CD4-positive, alpha-beta T cell (primary cell): Measurements from ENCODE around the gene CACNA2D4. TPM values are rescaled to one million over a fixed set of nuclear protein-coding genes. Genes with fewer than 3 reads are reported as not detected.

ENCODE experiments used
- ATAC-seq: fragments of 200-7000 bp; cut with Tn5 transposase; one replicate; pipeline ENCODE4 v1.10.0; 2022; ENCODE audit warnings: mild to moderate bottlenecking; ENCODE audit not compliant: poor library complexity
- CTCF ChIA-PET: fragments of 350-600 bp; sonication (Branson Sonifier 250); formaldehyde crosslinking; loops from one replicate; lab custom pipeline; 2021; ENCODE audit warnings: antibody characterized with exemption, inconsistent platforms; lab: Charles Lee
- POLR2A ChIA-PET: fragments of 350-600 bp; sonication (Branson Sonifier 250); formaldehyde crosslinking; loops from one replicate; lab custom pipeline; 2021; ENCODE audit warnings: antibody characterized with exemption, inconsistent platforms; lab: Charles Lee
- DNase-seq, 14 experiments: peaks; one replicate each; pipeline ENCODE4 v3.0.0-alpha.2; 2013 to 2020; ENCODE audit warnings: mixed read lengths in 2 of 14
- H3K27ac ChIP-seq, 2 donors: one replicate each; pipeline versions ENCODE4 v1.5.1 to v1.7.0; 2013; ENCODE audit warnings: low read length in 2 of 2, low read depth in 1 of 2, mild to moderate bottlenecking in 1 of 2
- H3K27me3 ChIP-seq, 2 experiments: 1 replicate in 1 of 2; 2 replicates in 1 of 2; pipeline versions ENCODE4 v1.6.1 to v1.7.0; 2013; ENCODE audit warnings: low read length in 2 of 2, control low read depth in 1 of 2, mild to moderate bottlenecking in 1 of 2, moderate library complexity in 1 of 2; ENCODE audit not compliant: insufficient read depth in 2 of 2, control insufficient read depth in 1 of 2
- H3K36me3 ChIP-seq: one replicate; pipeline ENCODE4 v1.6.1; 2013; ENCODE audit warnings: low read length, control low read depth; ENCODE audit not compliant: insufficient read depth
- H3K4me1 ChIP-seq: one replicate; pipeline ENCODE4 v1.6.1; 2013; ENCODE audit warnings: low read length, control low read depth; ENCODE audit not compliant: insufficient read depth
- H3K4me3 ChIP-seq: one replicate; pipeline ENCODE4 v1.5.1; 2013; ENCODE audit warnings: mild to moderate bottlenecking, low read length, moderate library complexity
- H3K9me3 ChIP-seq, 2 experiments: 1 replicate in 1 of 2; 2 replicates in 1 of 2; pipeline versions ENCODE4 v1.6.1 to v1.7.0; 2013; ENCODE audit warnings: low read length in 2 of 2, mild to moderate bottlenecking in 2 of 2, control low read depth in 1 of 2, moderate library complexity in 1 of 2; ENCODE audit not compliant: control insufficient read depth in 1 of 2, insufficient read depth in 1 of 2
- H3K27ac Mint-ChIP-seq: one replicate; pipeline ENCODE4 v1.8.0; 2020; ENCODE audit warnings: mixed read lengths
- H3K27me3 Mint-ChIP-seq: one replicate; pipeline ENCODE4 v1.8.0; 2021; ENCODE audit warnings: mixed read lengths
- H3K36me3 Mint-ChIP-seq: one replicate; pipeline ENCODE4 v1.8.0; 2021; ENCODE audit warnings: low read depth, mixed read lengths
- H3K4me1 Mint-ChIP-seq: one replicate; pipeline ENCODE4 v1.8.0; 2021; ENCODE audit warnings: low read depth, mixed read lengths
- H3K4me3 Mint-ChIP-seq: one replicate; pipeline ENCODE4 v1.8.0; 2020; ENCODE audit warnings: mild to moderate bottlenecking, mixed read lengths
- H3K9me3 Mint-ChIP-seq: one replicate; pipeline ENCODE4 v1.8.0; 2020; ENCODE audit warnings: mixed read lengths
- CTCF ChIP-seq: fragments of 200-600 bp; IDR thresholded peaks from one replicate; pipeline ENCODE4 v1.8.0; 2022; ENCODE audit warnings: antibody characterized with exemption, mild to moderate bottlenecking
- intact Hi-C, 2 experiments: fragments of 100-400 bp; cut with DNase I in 1 of 2; cut with micrococcal nuclease in 1 of 2; formaldehyde crosslinking; loops; one replicate each; pipeline versions ENCODE4 v1.15.1 to v1.9.0; 2023 to 2025; cut with DNase I, micrococcal nuclease
- total RNA-seq, 174 experiments: library from RNA in 2 of 174; stranded (reverse) in 2 of 174; gene quantifications; one replicate each; pipeline ENCODE4 v1.2.3 and lab custom pipeline; 2021 to 2026

CACNA2D4 gene
- total RNA-seq, 2 experiments from 2014 or later, result 10.5 to 11.3 TPM

GRCh38 chr12:1882405-1882804 lies 36.0 kb downstream of the CACNA2D4 start:
- H3K36me3 ChIP-seq, result no peaks in the 10 kb centered on the region
- no peaks in the 10 kb centered on the region for H3K27me3 ChIP-seq
- no peaks in the 10 kb centered on the region for H3K4me1 ChIP-seq
- ChIA-PET POLR2A (no interaction called here), CTCF (no interaction called here)
- no peak overlapping the region for H3K27ac Mint-ChIP-seq
- H3K27me3 Mint-ChIP-seq, result peaks cover 6% of the 10 kb centered on the region
- DNase-seq (no peak), ATAC-seq (no peak)
- H3K36me3 Mint-ChIP-seq, result no peaks in the 10 kb centered on the region
- H3K4me3 Mint-ChIP-seq, result no peak overlapping the region
- H3K9me3 Mint-ChIP-seq, result no peaks in the 10 kb centered on the region
- intact Hi-C loops, result no loop called here
- H3K9me3 ChIP-seq, result no peaks in the 10 kb centered on the region
- H3K4me3 ChIP-seq, result no peak overlapping the region
- no peak for TF ChIP-seq CTCF
- no peak overlapping the region for H3K27ac ChIP-seq
- H3K4me1 Mint-ChIP-seq, result no peaks in the 10 kb centered on the region

- H3K9me3 ChIP-seq, result no peaks in the 10 kb centered on the region
- POLR2A ChIA-PET, result no interaction called here
- H3K27ac ChIP-seq, result no peak overlapping the region
- CTCF ChIA-PET, result no interaction called here
- Mint-ChIP-seq H3K36me3 (no peaks in the 10 kb centered on the region), H3K27ac (no peak overlapping the region), H3K4me3 (no peak overlapping the region), H3K27me3 (peaks cover 5% of the 10 kb centered on the region), H3K9me3 (no peaks in the 10 kb centered on the region), H3K4me1 (no peaks in the 10 kb centered on the region)
- ATAC-seq (no peak), DNase-seq (no peak)
- H3K4me1 ChIP-seq, result no peaks in the 10 kb centered on the region
- TF ChIP-seq CTCF, result no peak
- intact Hi-C loops, result no loop called here
- H3K27me3 ChIP-seq, result no peaks in the 10 kb centered on the region
- H3K36me3 ChIP-seq, result no peaks in the 10 kb centered on the region
- H3K4me3 ChIP-seq, result no peak overlapping the region
Measured at GRCh38 chr12:1881936-1882335, 36.5 kb downstream of the CACNA2D4 start.

GRCh38 chr12:1881301-1881700 lies 37.2 kb downstream of the CACNA2D4 start:
- Histone ChIP-seq H3K36me3 (no peaks in the 10 kb centered on the region), H3K27ac (no peak overlapping the region), H3K27me3 (no peaks in the 10 kb centered on the region), H3K4me3 (no peak overlapping the region), H3K9me3 (no peaks in the 10 kb centered on the region), H3K4me1 (no peaks in the 10 kb centered on the region)
- CTCF ChIA-PET, result no interaction called here
- Mint-ChIP-seq H3K4me1 (no peaks in the 10 kb centered on the region), H3K4me3 (no peak overlapping the region), H3K36me3 (no peaks in the 10 kb centered on the region), H3K27me3 (peaks cover 5% of the 10 kb centered on the region), H3K27ac (no peak overlapping the region), H3K9me3 (no peaks in the 10 kb centered on the region)
- no peak for TF ChIP-seq CTCF
- POLR2A ChIA-PET, result no interaction called here
- ATAC-seq (no peak), DNase-seq (no peak)
- intact Hi-C loops, result no loop called here
